Stomach (tissue), 4 donors: ENCODE measurements around the gene CHD5.

Source experiments
- POLR2AphosphoS5 ChIP-seq, 3 donors: sonication (generic); formaldehyde crosslinking; IDR thresholded peaks; one replicate each; pipeline ENCODE4 v1.6.1; 2016; ENCODE audit warnings: antibody characterized with exemption in 3 of 3
- TF ChIP-seq, protein P1 (sequence below), 7 experiments: fragments of 450-650 bp in 4 of 7; fragments of 200-600 bp in 3 of 7; sonication (generic) in 3 of 7; IDR thresholded peaks; one replicate each; pipeline ENCODE4 v1.5.1; 2016 to 2019; ENCODE audit warnings: antibody characterized with exemption in 7 of 7, control low read depth in 2 of 7, mild to moderate bottlenecking in 1 of 7

DNA sequence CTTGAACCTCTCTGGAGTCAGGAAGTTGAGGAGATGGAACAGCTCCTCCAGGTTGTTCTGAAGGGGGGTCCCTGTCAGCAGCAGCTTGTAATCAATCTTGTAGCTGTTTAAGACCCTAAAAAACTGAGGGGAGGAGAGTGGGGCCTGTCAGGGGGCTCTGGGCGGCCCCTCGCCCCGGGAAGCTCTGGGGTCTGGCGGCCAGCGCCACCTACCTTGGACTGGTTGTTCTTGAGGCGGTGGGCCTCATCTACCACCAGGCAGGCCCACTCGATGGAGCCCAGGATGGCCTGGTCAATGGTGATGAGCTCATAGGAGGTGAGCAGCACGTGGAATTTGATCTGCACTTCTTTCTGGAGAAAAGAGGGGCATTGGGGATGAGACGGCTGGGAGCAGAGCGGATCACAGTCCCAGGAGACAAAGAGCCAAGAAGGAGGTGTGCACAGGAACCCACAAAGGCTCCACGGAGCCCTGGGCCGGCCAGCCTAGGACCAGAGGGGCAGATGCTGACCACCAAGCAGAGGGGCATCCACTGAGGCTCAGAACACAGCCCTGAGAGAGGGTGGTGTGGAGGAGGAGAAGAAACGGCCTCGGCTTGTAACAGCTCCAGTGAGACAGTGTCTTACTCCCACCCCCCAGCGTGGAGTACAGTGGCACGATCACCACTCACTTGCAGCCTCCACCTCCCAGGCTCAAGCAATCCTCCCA, 43.5 kb downstream of the CHD5 start:
- TF ChIP-seq POLR2AphosphoS5 (IDR thresholded peaks at IDR 0.05), result no peak
- TF ChIP-seq, protein P1, sequence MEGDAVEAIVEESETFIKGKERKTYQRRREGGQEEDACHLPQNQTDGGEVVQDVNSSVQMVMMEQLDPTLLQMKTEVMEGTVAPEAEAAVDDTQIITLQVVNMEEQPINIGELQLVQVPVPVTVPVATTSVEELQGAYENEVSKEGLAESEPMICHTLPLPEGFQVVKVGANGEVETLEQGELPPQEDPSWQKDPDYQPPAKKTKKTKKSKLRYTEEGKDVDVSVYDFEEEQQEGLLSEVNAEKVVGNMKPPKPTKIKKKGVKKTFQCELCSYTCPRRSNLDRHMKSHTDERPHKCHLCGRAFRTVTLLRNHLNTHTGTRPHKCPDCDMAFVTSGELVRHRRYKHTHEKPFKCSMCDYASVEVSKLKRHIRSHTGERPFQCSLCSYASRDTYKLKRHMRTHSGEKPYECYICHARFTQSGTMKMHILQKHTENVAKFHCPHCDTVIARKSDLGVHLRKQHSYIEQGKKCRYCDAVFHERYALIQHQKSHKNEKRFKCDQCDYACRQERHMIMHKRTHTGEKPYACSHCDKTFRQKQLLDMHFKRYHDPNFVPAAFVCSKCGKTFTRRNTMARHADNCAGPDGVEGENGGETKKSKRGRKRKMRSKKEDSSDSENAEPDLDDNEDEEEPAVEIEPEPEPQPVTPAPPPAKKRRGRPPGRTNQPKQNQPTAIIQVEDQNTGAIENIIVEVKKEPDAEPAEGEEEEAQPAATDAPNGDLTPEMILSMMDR (IDR thresholded peaks at IDR 0.05), result no peak
